PC-3 (cell line): ENCODE measurements around the gene TMEM121B.

ENCODE experiments used
- EZH2 ChIP-seq: fragments of 300-600 bp; sonication (generic); IDR thresholded peaks from one replicate; pipeline ENCODE4 v1.6.1; 2017; ENCODE audit warnings: antibody characterized with exemption, mild to moderate bottlenecking, low read length; ENCODE audit not compliant: unreplicated experiment
- EZH2phosphoT487 ChIP-seq: fragments of 300-600 bp; sonication (generic); IDR thresholded peaks from 2 replicates; pipeline ENCODE4 v1.6.1; 2018; ENCODE audit warnings: mild to moderate bottlenecking, antibody characterized with exemption, low read length, borderline replicate concordance
- TF ChIP-seq, protein P1 (sequence below): fragments of 300-600 bp; sonication (generic); conservative IDR thresholded peaks from 2 replicates; pipeline ENCODE4 v1.5.1; 2017; ENCODE audit warnings: antibody characterized with exemption, low read depth, mild to moderate bottlenecking, low read length

DNA sequence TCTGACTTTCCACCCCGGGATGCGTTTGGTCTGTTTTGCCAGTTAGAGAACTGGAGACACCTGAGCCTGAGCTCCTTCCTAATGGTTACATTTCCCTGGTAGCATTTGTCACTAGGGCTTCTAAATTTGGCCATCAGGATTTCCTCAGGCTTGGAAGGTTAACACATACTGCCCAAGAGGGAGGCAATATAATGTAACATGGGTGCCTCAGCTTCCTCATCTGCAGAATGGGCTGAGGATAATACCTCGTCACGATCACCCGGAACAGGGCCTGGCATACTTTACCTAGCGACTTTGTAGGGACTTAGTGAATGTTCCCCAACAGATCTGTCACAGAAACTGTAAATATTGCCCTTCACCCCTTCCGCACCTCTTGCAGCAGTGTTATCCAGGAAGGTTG is 25.1 kb downstream of the TMEM121B start:
- TF ChIP-seq, protein P1, sequence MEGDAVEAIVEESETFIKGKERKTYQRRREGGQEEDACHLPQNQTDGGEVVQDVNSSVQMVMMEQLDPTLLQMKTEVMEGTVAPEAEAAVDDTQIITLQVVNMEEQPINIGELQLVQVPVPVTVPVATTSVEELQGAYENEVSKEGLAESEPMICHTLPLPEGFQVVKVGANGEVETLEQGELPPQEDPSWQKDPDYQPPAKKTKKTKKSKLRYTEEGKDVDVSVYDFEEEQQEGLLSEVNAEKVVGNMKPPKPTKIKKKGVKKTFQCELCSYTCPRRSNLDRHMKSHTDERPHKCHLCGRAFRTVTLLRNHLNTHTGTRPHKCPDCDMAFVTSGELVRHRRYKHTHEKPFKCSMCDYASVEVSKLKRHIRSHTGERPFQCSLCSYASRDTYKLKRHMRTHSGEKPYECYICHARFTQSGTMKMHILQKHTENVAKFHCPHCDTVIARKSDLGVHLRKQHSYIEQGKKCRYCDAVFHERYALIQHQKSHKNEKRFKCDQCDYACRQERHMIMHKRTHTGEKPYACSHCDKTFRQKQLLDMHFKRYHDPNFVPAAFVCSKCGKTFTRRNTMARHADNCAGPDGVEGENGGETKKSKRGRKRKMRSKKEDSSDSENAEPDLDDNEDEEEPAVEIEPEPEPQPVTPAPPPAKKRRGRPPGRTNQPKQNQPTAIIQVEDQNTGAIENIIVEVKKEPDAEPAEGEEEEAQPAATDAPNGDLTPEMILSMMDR: no peak
- TF ChIP-seq EZH2: no peak
- no peak for TF ChIP-seq EZH2phosphoT487
